ENCODE data around the gene FUT8.

DNA sequence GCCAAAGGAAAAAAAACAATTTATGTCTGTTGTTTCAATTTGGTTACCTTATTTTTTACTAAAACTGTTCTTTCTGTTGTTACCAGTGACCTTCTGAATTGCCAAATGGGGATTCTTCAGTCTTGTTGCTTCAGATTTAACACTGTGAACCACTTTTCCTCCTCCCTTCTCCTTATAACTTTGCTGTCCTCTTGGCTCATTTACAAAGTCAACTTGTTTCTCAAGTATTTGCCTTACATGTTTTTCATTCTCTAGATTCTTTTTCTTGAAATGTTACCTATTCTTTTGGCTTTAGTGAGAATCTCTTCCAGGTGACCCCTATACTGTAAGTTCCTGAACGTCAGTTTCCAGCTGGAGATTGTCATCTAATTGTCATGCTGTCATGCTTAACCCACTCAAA is 19.4 kb downstream of the FUT8 start:
- TF ChIP-seq, protein P1, sequence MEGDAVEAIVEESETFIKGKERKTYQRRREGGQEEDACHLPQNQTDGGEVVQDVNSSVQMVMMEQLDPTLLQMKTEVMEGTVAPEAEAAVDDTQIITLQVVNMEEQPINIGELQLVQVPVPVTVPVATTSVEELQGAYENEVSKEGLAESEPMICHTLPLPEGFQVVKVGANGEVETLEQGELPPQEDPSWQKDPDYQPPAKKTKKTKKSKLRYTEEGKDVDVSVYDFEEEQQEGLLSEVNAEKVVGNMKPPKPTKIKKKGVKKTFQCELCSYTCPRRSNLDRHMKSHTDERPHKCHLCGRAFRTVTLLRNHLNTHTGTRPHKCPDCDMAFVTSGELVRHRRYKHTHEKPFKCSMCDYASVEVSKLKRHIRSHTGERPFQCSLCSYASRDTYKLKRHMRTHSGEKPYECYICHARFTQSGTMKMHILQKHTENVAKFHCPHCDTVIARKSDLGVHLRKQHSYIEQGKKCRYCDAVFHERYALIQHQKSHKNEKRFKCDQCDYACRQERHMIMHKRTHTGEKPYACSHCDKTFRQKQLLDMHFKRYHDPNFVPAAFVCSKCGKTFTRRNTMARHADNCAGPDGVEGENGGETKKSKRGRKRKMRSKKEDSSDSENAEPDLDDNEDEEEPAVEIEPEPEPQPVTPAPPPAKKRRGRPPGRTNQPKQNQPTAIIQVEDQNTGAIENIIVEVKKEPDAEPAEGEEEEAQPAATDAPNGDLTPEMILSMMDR (IDR thresholded peaks at IDR 0.05) = no peak
- no peak for TF ChIP-seq EP300 (IDR thresholded peaks at IDR 0.05)
